LNCAP (cell line): ENCODE measurements around the gene CDK16.

ENCODE experiments used
- CTCF ChIP-seq: fragments of 450-650 bp; IDR thresholded peaks from 2 replicates; pipeline ENCODE4 v1.5.1; 2017; ENCODE audit warnings: mild to moderate bottlenecking

CDK16 gene

DNA sequence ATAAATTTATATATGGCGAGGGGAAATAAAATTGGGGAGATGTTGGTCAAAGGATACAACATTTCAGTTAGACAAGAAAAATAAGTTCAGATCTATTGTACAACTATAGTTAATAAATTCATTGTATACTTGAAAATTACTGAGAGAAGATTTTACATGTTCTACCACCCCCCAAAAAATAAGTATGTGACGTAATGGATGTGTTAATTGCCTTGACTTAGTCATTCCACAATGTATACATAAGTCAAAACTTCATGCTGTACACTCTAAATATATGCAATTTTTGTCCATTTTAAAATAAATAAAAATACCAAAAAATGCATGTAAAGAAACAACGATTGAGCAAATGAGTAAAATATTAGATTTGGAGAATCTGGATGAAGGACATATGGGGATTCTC lies 16.1 kb downstream of the CDK16 start:
- TF ChIP-seq CTCF: no peak

DNA sequence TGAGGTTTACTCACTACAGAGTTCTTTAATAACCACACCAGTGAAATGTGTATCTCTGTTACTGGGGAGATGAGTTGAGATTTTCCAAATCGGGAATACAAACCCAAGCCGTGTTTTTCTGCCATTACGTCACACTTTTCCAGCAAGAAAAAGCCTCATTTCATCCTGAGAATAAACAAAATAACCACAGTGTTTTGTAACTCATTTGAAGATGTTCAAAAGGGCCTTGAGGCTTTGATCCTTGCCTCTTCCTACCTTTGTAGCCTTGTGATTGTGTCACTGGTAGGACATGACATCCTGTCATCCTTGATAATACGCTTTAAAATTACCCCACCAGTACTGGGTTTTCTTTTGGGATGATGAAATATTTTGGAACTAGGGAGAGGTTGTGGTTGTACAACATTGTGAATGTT lies 17.2 kb downstream of the CDK16 start:
- no peak for TF ChIP-seq CTCF

DNA sequence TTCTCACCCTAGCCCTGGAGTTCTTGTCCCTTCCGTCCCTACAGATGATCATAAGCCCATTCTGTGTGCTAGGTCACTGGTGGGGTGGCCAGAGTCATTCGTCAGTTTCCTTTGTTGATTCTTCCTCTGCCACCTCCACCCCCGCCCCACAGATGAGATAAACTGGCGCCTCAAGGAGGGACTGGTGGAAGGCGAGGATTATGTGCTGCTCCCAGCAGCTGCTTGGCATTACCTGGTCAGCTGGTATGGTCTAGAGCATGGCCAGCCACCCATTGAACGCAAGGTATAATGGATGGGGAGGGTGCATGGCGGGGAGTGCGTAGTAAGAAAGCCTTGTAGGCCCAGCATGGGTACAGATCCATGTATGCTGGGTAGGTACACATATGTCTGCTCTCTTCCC lies 20.7 kb downstream of the CDK16 start:
- no peak for TF ChIP-seq CTCF

DNA sequence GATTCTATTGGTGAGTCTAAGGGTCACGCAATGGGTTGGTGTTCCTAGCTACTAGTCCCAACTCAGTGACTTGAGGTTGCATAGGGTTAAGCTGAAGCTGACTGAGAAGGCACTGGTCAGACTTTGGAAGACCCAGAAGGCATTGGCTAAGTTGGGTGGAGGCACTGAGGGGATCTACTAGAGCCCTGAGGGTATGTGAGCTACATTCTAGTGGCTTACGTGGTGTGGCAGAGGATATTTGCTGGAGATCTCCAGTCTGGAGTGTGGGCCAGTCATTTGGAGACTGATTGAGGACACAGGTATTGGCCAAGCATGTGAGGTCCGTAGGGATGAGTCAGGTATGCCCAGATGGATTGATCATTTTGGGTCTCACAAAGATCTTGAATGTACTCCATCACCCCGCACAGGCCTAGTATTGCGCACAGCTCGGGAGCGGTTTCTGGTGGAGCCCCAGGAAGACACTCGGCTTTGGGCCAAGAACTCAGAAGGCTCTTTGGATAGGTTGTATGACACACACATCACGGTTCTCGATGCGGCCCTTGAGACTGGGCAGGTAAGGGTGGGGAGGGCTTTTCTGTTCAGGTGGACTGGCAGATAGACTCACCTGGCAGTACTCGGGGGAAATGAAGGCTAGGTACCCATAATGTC lies 21.5 kb downstream of the CDK16 start:
- TF ChIP-seq CTCF: no peak

GRCh38 chrX:47240619-47241018 lies 22.1 kb downstream of the CDK16 start:
- TF ChIP-seq CTCF: no peak

DNA sequence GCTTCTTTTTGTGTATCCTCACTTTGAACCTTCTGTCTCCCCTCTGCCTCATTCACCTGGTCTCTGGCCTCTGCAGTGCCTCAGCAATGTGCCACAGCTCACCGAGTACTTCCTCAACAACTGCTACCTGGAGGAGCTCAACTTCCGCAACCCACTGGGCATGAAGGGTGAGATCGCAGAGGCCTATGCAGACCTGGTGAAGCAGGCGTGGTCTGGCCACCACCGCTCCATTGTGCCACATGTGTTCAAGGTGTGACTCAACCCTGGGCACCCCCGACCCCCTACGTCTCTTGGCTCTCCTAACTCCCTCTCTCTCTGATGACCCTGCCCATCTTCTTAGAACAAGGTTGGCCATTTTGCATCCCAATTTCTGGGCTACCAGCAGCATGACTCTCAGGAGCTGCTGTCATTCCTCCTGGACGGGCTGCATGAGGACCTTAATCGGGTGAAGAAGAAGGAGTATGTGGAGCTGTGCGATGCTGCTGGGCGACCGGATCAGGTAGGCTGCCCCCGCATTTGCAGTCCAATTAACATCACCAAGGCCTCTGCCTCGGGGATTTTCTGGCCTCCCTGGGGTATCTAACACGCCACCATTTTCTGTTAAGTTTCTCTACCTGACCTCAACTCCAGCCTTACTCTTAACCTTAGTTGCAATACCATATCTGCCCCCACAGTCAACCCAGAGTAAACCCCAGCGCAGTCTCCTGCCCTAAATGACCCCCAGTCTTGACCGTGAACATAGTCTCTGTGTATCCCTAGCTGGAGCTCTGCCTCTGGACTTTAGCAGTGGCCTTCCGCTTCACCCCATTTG lies 22.9 kb downstream of the CDK16 start:
- no peak for TF ChIP-seq CTCF

- TF ChIP-seq CTCF: no peak
Measured at GRCh38 chrX:47242321-47242720, 23.8 kb downstream of the CDK16 start.
